NCI-H2196 (cell line): ENCODE data around the gene NPHP4.
"Not testable (repeated sequence)": the region's sequence is repeated elsewhere in the genome, so short reads cannot be mapped to it uniquely, and the experiment has no call there.

ENCODE experiments used
- DNase-seq: peaks from one replicate; lab custom pipeline; 2025; ENCODE audit not compliant: unreplicated experiment; lab: John Stamatoyannopoulos, UW

Gene NPHP4

DNA sequence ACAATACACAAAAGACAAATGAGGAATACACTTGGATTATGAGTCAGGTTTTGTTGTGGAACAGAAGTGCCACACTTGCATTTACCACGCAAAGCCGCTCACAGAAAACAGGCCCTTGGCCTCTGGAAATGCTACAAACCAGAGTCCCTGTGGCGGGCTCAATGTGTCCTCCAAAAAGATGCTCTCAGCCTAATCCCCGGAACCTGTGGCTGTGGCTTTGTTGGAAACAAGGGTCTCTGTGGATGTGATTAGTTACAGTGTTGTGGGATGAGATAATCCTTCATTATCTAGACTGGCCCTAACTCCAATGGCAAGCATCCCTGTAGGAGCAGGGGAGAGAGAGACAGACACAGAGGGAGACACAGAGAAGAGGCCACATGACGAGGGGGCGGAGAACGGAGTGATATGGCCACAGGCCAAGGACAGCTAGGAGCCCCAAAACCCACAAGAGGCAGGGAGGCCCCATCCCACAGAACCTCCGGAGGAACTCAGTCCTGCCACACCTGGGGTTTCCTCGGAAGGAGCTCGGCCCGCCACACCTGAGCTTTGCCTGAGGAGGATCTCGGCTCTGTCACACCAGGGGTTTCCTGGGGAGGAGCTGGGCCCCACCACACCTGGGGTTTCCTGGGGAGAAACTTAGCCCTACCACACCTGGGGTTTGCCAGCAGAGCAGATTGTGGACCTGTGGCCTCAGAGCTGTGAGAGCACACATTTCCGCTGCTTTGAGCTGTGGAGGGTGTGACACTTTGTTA lies 55.4 kb downstream of the NPHP4 start:
- no peak for DNase-seq

DNA sequence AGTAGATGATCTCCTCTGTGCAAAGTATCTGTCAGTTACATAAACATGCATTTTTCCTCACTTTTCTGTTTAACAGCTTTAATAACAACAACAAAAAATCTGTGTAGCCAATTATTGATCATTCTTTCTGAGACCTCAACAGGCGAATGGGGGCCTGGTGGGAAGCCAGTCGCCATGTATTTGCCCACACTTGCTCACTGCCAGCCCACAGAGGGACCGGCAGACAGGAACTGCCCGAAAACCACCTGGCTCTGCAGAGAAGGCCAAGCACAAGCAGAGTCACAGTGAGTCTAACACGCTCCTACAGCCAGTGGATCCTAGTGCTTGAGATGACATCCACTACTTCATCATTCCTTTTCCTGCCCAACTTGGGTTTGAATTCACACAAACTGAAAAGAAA lies 56.1 kb downstream of the NPHP4 start:
- no peak for DNase-seq

DNA sequence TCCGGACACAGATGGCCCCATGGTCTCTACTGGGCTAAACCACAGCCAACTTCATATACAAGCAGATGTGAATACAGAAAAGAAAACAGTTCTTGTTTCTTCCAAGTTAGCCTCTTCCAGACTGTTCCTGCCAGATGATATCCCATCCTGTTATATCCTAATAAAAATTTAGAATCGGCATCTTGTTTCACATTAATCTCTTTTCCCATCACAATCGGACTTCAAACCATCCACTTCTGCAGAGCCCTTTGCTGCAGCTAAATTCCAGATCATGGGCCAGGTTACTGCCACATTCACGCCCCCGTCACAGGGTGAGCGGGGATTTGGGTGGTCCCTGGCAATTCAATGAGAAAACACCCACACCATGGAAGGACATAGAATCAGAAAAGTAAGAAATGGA lies 57.2 kb downstream of the NPHP4 start:
- no peak for DNase-seq

DNA sequence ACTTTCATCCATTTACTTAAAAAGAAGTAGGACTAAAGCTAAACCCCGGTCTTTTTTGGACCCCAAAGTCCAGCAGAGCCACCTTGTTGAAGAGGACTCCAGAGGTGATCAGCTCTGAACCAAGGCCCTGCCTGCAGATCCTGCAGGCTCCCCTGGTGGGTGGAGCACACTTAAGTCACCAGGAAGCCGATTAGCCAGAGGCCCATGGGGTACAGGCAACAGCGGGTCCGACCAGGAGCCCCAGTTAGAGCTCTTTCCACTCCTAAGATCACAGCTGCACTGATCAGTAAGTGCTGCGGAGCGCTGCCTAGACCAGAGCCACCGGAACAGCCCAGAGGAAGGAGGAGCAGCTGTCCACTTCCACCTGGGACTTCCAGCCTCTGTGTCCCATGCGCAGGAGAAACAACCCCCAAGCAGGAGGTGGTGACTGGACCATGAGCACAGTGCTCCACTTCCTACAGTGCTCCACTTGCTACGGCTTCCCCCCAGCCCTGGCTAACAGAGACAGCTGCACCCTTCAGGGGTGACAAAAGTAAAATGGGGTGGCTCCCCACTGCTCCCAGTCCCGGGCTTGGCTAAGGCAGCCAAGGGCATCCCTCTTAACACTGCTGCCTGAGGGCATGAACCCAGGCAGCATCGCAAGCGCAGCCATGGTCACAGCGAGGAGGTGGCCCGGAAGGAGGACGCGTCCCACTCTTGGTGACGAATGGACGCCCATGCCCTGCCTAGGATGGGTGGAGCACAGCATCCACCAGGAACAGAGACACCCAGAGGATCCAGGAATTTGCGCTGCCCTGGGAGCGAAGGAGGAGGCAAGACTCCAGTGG lies 58.0 kb downstream of the NPHP4 start:
- DNase-seq: no peak

DNA sequence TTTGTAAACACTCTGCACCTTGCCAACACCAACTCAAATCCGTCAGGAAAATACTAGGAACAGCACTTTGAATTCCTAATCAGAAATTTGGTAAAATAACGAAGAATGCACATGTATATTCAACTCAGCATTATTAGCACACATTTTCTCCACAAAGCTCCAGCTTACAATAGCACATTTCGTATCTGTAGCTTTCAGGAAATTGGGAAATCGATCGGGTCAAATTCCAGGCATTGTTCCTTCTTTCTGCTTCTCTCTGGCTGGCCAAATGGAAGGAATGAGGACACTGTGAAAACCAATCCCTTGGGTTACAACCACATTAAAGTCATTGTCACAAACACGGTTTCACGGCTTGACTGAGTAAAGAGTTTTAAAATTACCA lies 58.6 kb downstream of the NPHP4 start:
- DNase-seq: no peak

DNA sequence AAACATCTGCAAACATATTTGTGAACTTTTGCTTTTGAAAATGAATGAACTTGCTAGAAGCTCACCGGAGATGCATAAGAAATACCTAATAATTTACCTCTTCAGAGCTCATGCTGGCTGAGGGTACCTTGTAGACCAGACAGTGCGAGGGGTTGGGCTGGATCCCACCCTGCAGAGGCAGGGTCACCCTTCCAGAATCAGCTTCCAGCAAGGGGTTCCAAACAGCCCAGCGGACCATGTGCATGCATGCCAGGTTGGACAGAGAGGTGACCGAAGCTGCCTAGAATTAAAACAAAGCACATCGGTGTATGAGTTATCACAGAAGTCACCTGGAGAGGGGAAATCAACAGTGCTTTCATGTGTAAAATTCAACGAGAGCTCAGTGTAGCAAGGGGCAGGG lies 59.2 kb downstream of the NPHP4 start:
- no peak for DNase-seq

DNA sequence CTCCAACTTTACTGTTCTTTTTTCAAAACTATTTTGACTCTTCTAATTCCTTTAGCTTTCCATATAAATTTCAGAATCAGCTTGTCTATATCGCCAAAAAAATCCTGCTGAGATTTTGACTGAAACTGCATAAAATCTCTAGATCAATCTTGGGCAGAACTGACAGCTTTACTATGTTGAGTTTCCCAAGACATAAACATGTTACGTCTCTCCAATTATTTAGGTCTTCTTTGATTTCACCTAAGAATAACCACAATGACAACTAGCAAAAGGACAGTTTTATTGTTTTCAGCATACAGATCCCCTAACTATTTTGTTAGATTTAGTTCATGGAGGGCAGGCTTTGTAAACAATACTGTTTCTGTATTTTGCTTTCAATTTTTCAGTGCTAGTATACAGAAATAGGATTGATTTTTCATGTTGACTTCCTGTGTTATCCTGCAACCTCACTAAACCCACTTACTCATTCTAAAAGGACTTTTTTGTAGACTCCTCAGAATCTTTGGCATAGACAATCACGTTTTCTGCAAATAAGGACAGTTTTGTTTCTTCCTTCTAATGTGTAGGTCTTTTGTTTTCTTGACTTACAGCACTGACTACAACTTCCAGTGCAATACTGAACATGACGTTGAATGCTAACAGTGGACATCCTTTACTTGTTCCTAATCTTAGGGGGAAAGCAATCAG lies 63.4 kb downstream of the NPHP4 start:
- no peak for DNase-seq

DNA sequence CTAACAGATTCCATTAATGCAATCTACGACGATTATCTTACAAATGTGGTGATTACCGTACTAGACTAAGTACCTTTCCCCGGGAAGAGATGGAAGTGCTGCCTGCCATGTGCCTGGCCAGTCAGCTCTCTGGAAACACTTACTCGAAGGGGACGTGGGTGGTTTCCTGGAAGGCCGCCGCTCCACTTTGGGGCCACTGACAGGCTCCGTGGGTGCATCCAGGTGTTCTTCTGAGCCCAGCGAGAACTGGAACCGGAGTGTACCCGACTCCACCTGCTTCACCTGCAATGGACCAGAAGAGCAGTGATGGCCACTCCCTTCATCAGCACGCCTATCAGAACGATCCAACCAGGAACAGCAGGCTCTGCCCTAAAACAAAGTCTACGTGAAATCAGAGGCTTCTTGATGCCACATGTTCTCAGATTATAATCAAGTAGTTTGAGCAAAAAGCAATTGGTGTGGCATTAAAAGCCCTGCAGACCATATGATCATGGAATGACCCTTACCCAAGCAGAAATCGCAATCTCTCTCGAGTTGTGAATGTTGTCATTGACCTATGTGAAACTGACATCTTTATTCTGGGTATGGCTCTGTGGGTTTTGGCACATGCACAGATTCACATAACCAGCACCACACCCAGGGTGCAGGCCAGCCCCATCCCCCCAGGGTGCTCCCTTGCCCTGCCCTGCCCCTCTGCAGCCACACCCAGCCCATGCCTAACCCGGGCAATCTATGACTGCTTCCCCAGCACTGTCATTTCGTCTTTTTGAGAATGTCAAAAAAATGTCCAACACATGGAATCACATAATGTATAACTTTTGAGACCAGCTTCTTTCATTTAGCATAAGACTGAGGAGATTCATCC lies 64.5 kb downstream of the NPHP4 start:
- no peak for DNase-seq

DNA sequence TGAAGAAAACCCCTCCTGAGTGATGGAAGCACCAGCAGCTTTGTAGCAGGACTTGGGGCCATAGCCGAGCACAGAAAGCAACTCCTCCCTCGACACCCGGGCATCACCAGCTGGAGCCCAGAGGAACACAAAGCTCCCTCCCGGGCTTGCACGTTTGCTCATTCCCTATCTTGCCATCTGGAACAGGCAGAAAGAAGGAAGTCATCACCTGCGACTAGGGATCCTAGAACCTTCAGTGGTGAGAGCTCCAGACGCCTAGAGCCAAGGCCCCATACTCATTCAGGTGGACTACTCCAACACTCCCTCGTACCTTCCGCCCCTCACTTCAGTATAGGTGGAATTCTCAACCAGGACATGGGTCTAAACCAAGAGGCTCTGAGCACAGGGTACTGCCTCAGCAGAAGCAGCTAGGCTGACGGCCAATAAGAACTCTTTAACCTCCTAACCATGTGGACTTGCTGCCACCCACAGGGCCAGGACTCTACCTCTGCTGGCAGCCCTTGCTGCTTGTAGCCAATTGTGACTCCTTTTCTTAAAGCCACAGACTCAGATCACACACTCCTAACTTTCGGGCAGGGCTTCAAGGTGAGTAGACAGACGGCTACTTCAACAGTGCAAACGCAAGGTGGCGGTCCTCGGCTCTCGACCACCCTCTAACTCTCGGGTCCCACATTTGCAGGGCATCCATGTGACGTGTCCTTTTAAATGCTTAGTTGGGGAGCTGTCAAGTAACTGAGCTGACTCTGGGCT lies 65.4 kb downstream of the NPHP4 start:
- no peak for DNase-seq

DNA sequence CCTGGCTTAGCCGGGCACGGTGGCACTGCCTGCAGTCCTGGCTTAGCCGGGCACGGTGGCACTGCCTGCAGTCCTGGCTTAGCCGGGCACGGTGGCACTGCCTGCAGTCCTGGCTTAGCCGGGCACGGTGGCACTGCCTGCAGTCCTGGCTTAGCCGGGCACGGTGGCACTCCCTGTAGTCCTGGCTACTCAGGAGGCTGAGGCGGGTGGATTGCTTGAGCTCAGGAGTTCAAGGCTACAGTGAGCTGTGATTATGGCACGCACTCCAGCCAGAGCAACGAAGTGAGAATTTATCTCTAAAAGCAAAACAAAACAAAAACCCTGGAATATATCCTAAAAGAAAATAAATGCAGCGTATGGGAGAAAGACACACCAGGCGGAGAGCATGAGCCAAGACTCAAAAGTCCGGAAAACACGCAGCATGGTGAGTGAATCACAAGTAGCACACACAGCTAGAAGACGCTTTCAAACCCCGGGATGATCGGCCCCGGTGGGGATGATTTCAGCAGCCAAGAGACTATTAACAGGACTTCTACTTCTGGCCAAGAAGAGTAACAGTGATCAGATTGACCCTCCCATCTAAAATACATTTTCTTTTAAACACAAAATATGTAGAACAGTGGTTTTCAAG lies 69.4 kb downstream of the NPHP4 start:
- not testable (repeated sequence) for DNase-seq

DNA sequence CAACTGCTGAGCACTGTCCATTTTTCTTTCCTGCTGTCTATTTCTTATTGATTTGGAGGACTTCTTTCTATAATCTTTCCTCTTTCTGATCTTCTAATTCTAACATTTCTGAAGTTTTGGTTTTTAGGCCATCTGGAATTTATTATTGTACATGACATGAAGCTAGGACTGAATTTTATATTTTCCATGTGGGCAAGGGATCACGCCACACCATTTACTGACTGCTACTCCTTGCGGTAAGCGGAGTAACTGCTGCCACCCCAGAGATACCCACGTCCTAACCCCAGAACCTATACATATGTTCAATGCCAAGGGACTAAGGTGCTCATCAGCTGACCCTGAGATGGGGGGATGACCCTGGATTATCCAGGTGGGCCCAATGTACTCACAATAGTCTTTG lies 70.6 kb downstream of the NPHP4 start:
- no peak for DNase-seq

DNA sequence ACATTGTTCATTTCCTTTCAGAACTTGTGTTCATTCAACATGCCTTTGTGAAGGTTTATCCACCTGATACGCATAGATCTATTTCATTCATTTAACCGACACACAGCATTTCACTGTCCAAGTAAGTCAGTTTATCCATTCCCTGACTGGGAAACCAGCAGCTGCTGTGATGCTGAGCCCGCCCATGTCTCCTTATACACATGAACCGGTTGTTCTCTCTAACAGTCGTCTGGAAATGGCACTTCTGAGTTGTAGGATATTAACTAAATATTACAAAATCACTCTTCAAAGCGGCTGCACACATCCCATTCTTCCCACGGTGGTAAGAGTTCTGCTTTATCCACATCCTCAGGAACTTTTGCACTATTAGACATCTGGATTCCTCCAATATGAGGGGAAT lies 71.1 kb downstream of the NPHP4 start:
- DNase-seq: no peak

DNA sequence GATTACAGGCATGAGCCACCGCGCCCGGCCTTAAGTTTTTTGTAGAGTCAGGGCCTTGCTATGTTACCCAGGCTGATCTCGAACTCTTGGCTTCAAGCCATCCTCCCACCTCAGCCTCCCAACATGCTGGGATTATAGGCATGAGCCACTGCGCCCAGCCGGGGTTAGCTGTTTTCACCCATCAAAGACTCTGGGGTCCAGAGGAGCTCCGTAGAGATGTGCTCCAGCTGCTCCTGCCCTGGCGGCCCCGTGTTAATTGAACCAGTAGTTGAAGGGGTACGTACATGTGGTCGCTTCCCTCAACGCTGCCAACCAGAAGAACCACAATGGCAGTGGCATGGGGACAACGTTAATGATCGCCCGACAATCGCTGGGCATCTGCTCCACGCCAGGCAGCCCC lies 72.0 kb downstream of the NPHP4 start:
- DNase-seq: no peak

DNA sequence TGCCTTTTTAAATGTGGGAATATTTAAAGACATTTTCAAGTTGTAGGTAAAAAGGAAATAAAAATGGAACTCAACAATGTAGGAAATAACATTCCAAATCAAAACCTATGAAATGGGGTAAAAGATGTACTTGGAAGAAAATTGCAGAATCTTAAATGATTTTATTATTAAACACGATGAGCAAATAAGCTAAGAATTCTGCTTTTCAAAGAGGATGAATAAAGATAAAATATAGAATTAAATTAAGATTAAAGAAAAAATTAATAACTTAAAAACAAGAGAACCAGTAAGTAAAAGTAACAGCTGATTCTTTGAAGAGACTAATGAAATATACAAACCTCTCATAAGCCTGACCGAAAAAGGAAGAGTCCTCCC lies 74.0 kb downstream of the NPHP4 start:
- DNase-seq: no peak

DNA sequence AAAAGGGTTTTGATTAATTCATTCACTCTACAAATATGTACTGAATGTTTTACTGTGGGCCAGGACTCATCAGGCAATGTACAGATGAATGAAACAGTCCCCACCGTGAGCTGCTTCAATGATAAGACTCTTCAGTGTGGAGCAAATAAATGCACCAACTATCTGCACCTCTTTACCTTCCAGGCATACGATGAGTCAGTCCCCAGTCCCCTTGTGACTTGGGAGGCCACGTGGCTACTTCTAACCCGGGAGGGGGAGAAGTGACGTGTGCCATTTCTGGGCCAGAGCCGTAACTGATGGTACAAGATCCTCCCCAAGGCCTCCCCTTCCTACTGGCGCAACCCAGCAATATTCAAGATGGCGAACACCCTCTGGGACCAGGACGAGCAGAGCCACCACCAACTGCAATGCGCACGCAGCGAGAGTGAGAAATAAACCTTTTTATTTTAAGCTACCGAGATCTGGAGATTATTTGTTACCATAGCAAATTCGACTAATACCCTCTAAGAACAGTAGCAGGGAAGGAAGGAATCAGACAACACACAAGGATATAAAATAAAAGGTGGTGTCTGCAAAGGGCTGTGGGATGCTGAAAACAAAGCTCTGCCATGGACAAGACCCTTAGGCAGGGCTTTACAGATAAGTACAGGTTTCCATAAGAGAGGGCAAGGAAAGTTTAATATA lies 74.5 kb downstream of the NPHP4 start:
- DNase-seq: no peak

DNA sequence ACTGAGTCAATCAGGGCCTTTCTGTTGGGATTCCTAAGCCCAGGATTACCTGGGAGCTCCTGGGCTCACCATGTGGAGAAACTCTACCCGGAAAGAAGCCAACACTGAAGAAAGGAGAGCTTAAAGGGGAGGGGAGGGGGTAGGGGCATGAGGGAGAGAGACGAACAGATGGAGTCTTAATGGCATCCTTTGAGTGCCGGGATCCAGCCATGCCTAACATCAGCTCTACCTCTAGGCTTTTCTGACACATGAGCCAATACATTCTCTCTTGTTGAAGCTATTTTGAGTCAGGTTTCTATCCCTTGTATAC lies 75.0 kb downstream of the NPHP4 start:
- no peak for DNase-seq

DNA sequence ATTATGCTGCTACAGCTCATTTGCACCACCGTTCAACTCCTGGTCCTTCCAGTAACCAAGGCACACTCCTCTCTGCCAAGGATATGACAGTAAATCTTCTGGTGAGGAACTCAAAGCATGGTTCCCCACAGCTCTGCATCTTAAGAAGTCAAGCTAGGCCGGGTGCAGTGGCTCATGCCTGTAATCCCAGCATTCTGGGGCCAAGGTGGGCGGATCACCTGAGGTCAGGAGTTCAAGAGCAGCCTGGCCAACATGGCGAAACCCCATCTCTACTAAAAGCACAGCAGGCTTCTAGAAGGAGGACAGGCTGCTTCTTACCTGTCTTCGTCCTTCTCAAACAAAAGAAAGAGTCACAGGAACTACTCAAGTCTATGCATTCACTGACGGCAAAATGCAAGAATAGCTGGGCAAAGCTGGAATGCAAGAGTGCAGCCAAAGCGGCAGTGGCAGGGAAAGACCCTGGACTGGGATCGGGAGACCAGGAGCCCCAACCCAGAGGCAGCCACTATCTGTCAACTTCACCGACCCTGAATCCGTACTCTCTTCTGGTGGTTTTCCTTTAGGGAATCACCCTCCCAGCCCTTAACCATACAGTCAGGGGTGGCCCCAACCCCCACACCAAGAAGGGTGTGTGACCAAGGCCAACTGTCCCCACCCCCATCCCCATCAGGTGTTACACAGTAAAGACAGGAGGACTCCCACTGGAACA lies 75.5 kb downstream of the NPHP4 start:
- DNase-seq: no peak

DNA sequence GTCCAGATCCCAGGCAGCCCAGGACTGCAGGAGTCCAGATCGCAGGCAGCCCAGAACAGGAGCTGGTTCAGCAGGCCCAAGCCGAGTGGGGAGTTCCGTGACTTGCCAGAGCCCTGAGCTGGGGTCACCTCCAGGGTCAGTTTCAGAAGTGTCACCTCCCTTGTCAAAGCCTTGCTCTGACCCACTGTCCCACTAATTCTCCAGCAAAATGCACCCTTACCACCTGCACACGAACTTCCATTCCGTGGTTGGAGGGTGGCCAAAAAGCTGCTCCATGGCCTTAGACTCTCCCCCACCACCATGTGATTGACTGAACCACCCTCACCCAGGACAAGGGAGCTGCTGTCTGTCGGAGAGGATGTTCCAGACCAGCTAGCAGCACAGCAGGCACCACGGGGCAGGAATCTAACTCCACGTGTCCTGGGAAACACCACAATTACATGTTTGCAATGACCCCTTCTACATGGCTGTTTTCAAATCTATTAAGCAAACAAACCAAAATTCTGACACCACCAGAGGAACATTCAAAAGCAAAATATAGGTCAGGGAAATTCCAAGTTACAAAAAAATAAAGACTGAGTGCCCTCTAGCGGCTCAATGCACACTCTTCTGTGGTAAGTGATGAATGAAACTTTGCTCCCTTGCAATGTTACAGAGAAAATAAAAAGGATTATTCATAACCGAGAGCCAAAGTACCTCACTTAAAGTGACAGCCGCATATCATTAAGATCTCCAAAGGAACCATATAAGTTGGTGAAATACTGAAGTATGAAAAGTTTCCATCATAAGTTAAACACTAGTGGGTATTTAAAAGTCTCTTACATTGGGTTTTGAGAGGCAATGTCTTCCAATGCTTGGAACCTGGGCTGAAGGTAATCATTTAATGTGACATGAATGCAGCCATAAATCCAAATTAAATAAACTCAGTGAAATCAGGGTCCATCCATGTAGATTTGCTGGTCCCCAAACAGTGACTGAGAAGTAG lies 76.3 kb downstream of the NPHP4 start:
- peak; percentile 44 for DNase-seq
